Measurements from ENCODE around the gene EIF4ENIF1. TPM values are rescaled to one million over a fixed set of nuclear protein-coding genes. Genes with fewer than 3 reads are reported as not detected.
"Not testable (repeated sequence)": the region's sequence is repeated elsewhere in the genome, so short reads cannot be mapped to it uniquely, and the experiment has no call there.

Gene EIF4ENIF1
- total and polyA plus RNA-seq, 4 donors: 12.6 to 34.9 (median 22.7) TPM

GRCh38 chr22:31497148-31497938 is 7.7 kb upstream of the EIF4ENIF1 start:
- H3K4me1 ChIP-seq (ENCODE audit: control insufficient read depth in 1 of 2, insufficient read depth in 2 of 2, low read length in 2 of 2): no peaks in the 10 kb centered on the region
- WGBS, 2 donors: 85 to 86% methylated on average over 10 of the region's 10 CpGs
- H3K9me3 ChIP-seq (ENCODE audit: control insufficient read depth, low read length): no peaks in the 10 kb centered on the region
- H3K27ac ChIP-seq (ENCODE audit: low read depth in 1 of 2, low read length in 2 of 2): no peak overlapping the region
- H3K4me3 ChIP-seq (ENCODE audit: low read length in 2 of 2): peak overlapping the region in 1 of 2 donors; percentile 41
- DNase-seq (no peak), ATAC-seq (ENCODE audit: low FRiP score) (no peak)
- intact Hi-C loops (cut with DNase I): loop anchor here in 1 of 2 donors (5.0 kb wide), 1 partner anchor 135 kb away; no protein-coding TSS in a partner anchor
- no peaks in the 10 kb centered on the region for H3K36me3 ChIP-seq (ENCODE audit: control insufficient read depth in 1 of 2, insufficient read depth in 2 of 2, low read length in 1 of 2)
- H3K27me3 ChIP-seq (ENCODE audit: control insufficient read depth in 1 of 2, insufficient read depth in 2 of 2, low read length in 1 of 2): no peaks in the 10 kb centered on the region

- intact Hi-C loops (cut with DNase I): loop anchor here in 1 of 2 donors (5.0 kb wide), 1 partner anchor 136 kb away; no protein-coding TSS in a partner anchor
- Histone ChIP-seq H3K9me3 (ENCODE audit: control insufficient read depth, low read length) (no peaks in the 10 kb centered on the region), H3K4me1 (ENCODE audit: control insufficient read depth in 1 of 2, insufficient read depth in 2 of 2, low read length in 2 of 2) (no peaks in the 10 kb centered on the region), H3K27me3 (ENCODE audit: control insufficient read depth in 1 of 2, insufficient read depth in 2 of 2, low read length in 1 of 2) (no peaks in the 10 kb centered on the region), H3K4me3 (ENCODE audit: low read length in 2 of 2) (peak overlapping the region; percentile 20 to 41), H3K36me3 (ENCODE audit: control insufficient read depth in 1 of 2, insufficient read depth in 2 of 2, low read length in 1 of 2) (no peaks in the 10 kb centered on the region), H3K27ac (ENCODE audit: low read depth in 1 of 2, low read length in 2 of 2) (no peak overlapping the region)
- DNase-seq: peak; percentile 58 to 81
- ATAC-seq (ENCODE audit: low FRiP score): peak; percentile 35
- 1% methylated on average over 30 of the region's 30 CpGs for WGBS, 2 donors
Measured at GRCh38 chr22:31496735-31497146, 7.1 kb upstream of the EIF4ENIF1 start.

GRCh38 chr22:31496007-31496734 is 6.5 kb upstream of the EIF4ENIF1 start, which contains the start of gene SFI1:
TSS of gene SFI1 (plus strand) at chr22:31496536. CDS start at chr22:31508285, 11,749 bp downstream.
- DNase-seq: peak; percentile 96 to 97
- intact Hi-C loops (cut with DNase I): loop anchor here in 1 of 2 donors (5.0 kb wide), 1 partner anchor 136 kb away; no protein-coding TSS in a partner anchor

GRCh38 chr22:31495343-31495742 is 5.7 kb upstream of the EIF4ENIF1 start:
- no peak overlapping the region for H3K27ac ChIP-seq (ENCODE audit: low read depth in 1 of 2, low read length in 2 of 2)
- H3K9me3 ChIP-seq (ENCODE audit: control insufficient read depth, low read length): no peaks in the 10 kb centered on the region
- no peaks in the 10 kb centered on the region for H3K4me1 ChIP-seq (ENCODE audit: control insufficient read depth in 1 of 2, insufficient read depth in 2 of 2, low read length in 2 of 2)
- peak overlapping the region in 1 of 2 donors; percentile 20 for H3K4me3 ChIP-seq (ENCODE audit: low read length in 2 of 2)
- WGBS, 2 donors: 74 to 77% methylated on average over 15 of the region's 15 CpGs
- no peaks in the 10 kb centered on the region for H3K27me3 ChIP-seq (ENCODE audit: control insufficient read depth in 1 of 2, insufficient read depth in 2 of 2, low read length in 1 of 2)
- ATAC-seq (ENCODE audit: low FRiP score) (no peak), DNase-seq (no peak)
- intact Hi-C loops (cut with DNase I): loop anchor here in 1 of 2 donors (5.0 kb wide), 1 partner anchor 137 kb away; no protein-coding TSS in a partner anchor
- H3K36me3 ChIP-seq (ENCODE audit: control insufficient read depth in 1 of 2, insufficient read depth in 2 of 2, low read length in 1 of 2): no peaks in the 10 kb centered on the region

More at GRCh38 chr22:31496007-31496734, 6.5 kb upstream of the EIF4ENIF1 start, which contains the start of gene SFI1:
- Histone ChIP-seq H3K9me3 (ENCODE audit: control insufficient read depth, low read length) (no peaks in the 10 kb centered on the region), H3K27ac (ENCODE audit: low read depth in 1 of 2, low read length in 2 of 2) (peak within 1 kb of the TSS; percentile 31 to 60), H3K27me3 (ENCODE audit: control insufficient read depth in 1 of 2, insufficient read depth in 2 of 2, low read length in 1 of 2) (no peaks in the 10 kb centered on the region), H3K36me3 (ENCODE audit: control insufficient read depth in 1 of 2, insufficient read depth in 2 of 2, low read length in 1 of 2) (no peaks in the 10 kb centered on the region), H3K4me3 (ENCODE audit: low read length in 2 of 2) (peak within 1 kb of the TSS; percentile 20 to 41), H3K4me1 (ENCODE audit: control insufficient read depth in 1 of 2, insufficient read depth in 2 of 2, low read length in 2 of 2) (no peaks in the 10 kb centered on the region)
- WGBS, 2 donors: 0% methylated on average over 66 to 70 of the region's 70 CpGs
- ATAC-seq (ENCODE audit: low FRiP score): peak; percentile 99

GRCh38 chr22:31493355-31493754 is 3.7 kb upstream of the EIF4ENIF1 start:
- DNase-seq; intact Hi-C loops (cut with DNase I): not testable (repeated sequence)

GRCh38 chr22:31492151-31492550 is 2.5 kb upstream of the EIF4ENIF1 start:
- ATAC-seq (ENCODE audit: low FRiP score) (no peak), DNase-seq (no peak)
- Histone ChIP-seq H3K27ac (ENCODE audit: low read depth in 1 of 2, low read length in 2 of 2) (no peak overlapping the region), H3K36me3 (ENCODE audit: control insufficient read depth in 1 of 2, insufficient read depth in 2 of 2, low read length in 1 of 2) (no peaks in the 10 kb centered on the region), H3K4me3 (ENCODE audit: low read length in 2 of 2) (no peak overlapping the region), H3K27me3 (ENCODE audit: control insufficient read depth in 1 of 2, insufficient read depth in 2 of 2, low read length in 1 of 2) (no peaks in the 10 kb centered on the region), H3K9me3 (ENCODE audit: control insufficient read depth, low read length) (no peaks in the 10 kb centered on the region), H3K4me1 (ENCODE audit: control insufficient read depth in 1 of 2, insufficient read depth in 2 of 2, low read length in 2 of 2) (no peaks in the 10 kb centered on the region)
- WGBS, 2 donors: 79 to 83% methylated on average over 3 of the region's 3 CpGs
- intact Hi-C loops (cut with DNase I): no loop called here

More at GRCh38 chr22:31493355-31493754, 3.7 kb upstream of the EIF4ENIF1 start:
- not testable (repeated sequence) for H3K36me3 ChIP-seq (ENCODE audit: control insufficient read depth in 1 of 2, insufficient read depth in 2 of 2, low read length in 1 of 2); H3K27ac ChIP-seq (ENCODE audit: low read depth in 1 of 2, low read length in 2 of 2); H3K27me3 ChIP-seq (ENCODE audit: control insufficient read depth in 1 of 2, insufficient read depth in 2 of 2, low read length in 1 of 2); ATAC-seq (ENCODE audit: low FRiP score); H3K4me1 ChIP-seq (ENCODE audit: control insufficient read depth in 1 of 2, insufficient read depth in 2 of 2, low read length in 2 of 2); H3K4me3 ChIP-seq (ENCODE audit: low read length in 2 of 2); H3K9me3 ChIP-seq (ENCODE audit: control insufficient read depth, low read length)
- WGBS, 2 donors: 96 to 98% methylated on average over 5 of the region's 5 CpGs

- DNase-seq: no peak
- Histone ChIP-seq H3K27me3 (ENCODE audit: control insufficient read depth in 1 of 2, insufficient read depth in 2 of 2, low read length in 1 of 2) (no peaks in the 10 kb centered on the region), H3K9me3 (ENCODE audit: control insufficient read depth, low read length) (no peaks in the 10 kb centered on the region), H3K4me1 (ENCODE audit: control insufficient read depth in 1 of 2, insufficient read depth in 2 of 2, low read length in 2 of 2) (no peaks in the 10 kb centered on the region), H3K36me3 (ENCODE audit: control insufficient read depth in 1 of 2, insufficient read depth in 2 of 2, low read length in 1 of 2) (no peaks in the 10 kb centered on the region), H3K4me3 (ENCODE audit: low read length in 2 of 2) (no peak overlapping the region), H3K27ac (ENCODE audit: low read depth in 1 of 2, low read length in 2 of 2) (no peak overlapping the region)
- ATAC-seq (ENCODE audit: low FRiP score): no peak
- intact Hi-C loops (cut with DNase I): no loop called here
- 65 to 67% methylated on average over 8 of the region's 8 CpGs for WGBS, 2 donors
Measured at GRCh38 chr22:31491218-31491962, 1.7 kb upstream of the EIF4ENIF1 start.

GRCh38 chr22:31490496-31490925 is 869 bp upstream of the EIF4ENIF1 start:
- peak; percentile 67 for ATAC-seq (ENCODE audit: low FRiP score)
- no peaks in the 10 kb centered on the region for H3K36me3 ChIP-seq (ENCODE audit: control insufficient read depth in 1 of 2, insufficient read depth in 2 of 2, low read length in 1 of 2)
- H3K27me3 ChIP-seq (ENCODE audit: control insufficient read depth in 1 of 2, insufficient read depth in 2 of 2, low read length in 1 of 2): no peaks in the 10 kb centered on the region
- peak in 1 of 2 donors; percentile 84 for DNase-seq
- peak overlapping the region in 1 of 2 donors; percentile 89 for H3K27ac ChIP-seq (ENCODE audit: low read depth in 1 of 2, low read length in 2 of 2)
- no peaks in the 10 kb centered on the region for H3K9me3 ChIP-seq (ENCODE audit: control insufficient read depth, low read length)
- 0% methylated on average over 15 of the region's 15 CpGs for WGBS, 2 donors
- no peaks in the 10 kb centered on the region for H3K4me1 ChIP-seq (ENCODE audit: control insufficient read depth in 1 of 2, insufficient read depth in 2 of 2, low read length in 2 of 2)
- intact Hi-C loops (cut with DNase I): no loop called here
- peak overlapping the region; percentile 90 to 96 for H3K4me3 ChIP-seq (ENCODE audit: low read length in 2 of 2)
